Osteocyte (in vitro differentiated cells): ENCODE results near the gene PCDHGB1. TPM values are rescaled to one million over a fixed set of nuclear protein-coding genes. Genes with fewer than 3 reads are reported as not detected.

Experiments
- DNase-seq: peaks from one replicate; pipeline ENCODE4 v3.0.0; 2021; ENCODE audit warnings: mixed read lengths; ENCODE audit not compliant: unreplicated experiment; ENCODE audit errors: extremely low spot score
- H3K27ac Mint-ChIP-seq: one replicate; pipeline ENCODE4 v1.8.0; 2021; ENCODE audit warnings: mild to moderate bottlenecking, mixed read lengths; ENCODE audit not compliant: unreplicated experiment
- H3K27me3 Mint-ChIP-seq: one replicate; pipeline ENCODE4 v1.8.0; 2021; ENCODE audit warnings: mixed read lengths; ENCODE audit not compliant: unreplicated experiment
- H3K36me3 Mint-ChIP-seq: one replicate; pipeline ENCODE4 v1.8.0; 2021; ENCODE audit warnings: mixed read lengths; ENCODE audit not compliant: unreplicated experiment
- H3K4me1 Mint-ChIP-seq: one replicate; pipeline ENCODE4 v1.8.0; 2021; ENCODE audit warnings: mixed read lengths; ENCODE audit not compliant: unreplicated experiment
- H3K4me3 Mint-ChIP-seq: one replicate; pipeline ENCODE4 v1.8.0; 2021; ENCODE audit warnings: mild to moderate bottlenecking, moderate library complexity, mixed read lengths; ENCODE audit not compliant: unreplicated experiment
- H3K9me3 Mint-ChIP-seq: one replicate; pipeline ENCODE4 v1.8.0; 2021; ENCODE audit warnings: mixed read lengths; ENCODE audit not compliant: unreplicated experiment
- total RNA-seq: library from RNA; stranded (reverse); gene quantifications from 2 replicates; pipeline ENCODE4 v1.2.1, GENCODE V29; 2021
- TF ChIP-seq, protein P1 (sequence below): fragments of 200-600 bp; sonication (generic); IDR thresholded peaks from 2 replicates; pipeline ENCODE4 v1.5.0; 2021; ENCODE audit warnings: antibody characterized with exemption, mild to moderate bottlenecking, moderate library complexity

Gene PCDHGB1
- total RNA-seq, 1 donor from 2014 or later = 1.8 TPM

DNA sequence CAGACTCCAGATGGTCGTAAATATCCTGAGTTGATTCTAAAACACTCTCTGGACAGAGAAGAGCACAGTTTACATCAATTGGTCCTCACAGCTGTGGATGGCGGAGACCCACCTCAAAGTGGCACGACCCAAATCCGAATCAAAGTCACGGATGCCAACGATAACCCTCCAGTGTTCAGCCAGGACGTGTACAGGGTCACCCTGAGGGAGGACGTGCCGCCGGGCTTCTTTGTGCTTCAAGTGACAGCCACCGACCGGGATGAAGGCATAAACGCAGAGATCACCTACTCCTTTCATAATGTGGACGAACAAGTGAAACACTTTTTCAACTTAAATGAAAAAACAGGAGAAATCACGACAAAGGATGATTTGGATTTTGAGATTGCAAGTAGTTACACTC is 10.8 kb downstream of the PCDHGB1 start:
- no peaks in the 10 kb centered on the region for H3K27me3 Mint-ChIP-seq
- no peak overlapping the region for H3K4me3 Mint-ChIP-seq
- no peak overlapping the region for H3K27ac Mint-ChIP-seq
- TF ChIP-seq, protein P1, sequence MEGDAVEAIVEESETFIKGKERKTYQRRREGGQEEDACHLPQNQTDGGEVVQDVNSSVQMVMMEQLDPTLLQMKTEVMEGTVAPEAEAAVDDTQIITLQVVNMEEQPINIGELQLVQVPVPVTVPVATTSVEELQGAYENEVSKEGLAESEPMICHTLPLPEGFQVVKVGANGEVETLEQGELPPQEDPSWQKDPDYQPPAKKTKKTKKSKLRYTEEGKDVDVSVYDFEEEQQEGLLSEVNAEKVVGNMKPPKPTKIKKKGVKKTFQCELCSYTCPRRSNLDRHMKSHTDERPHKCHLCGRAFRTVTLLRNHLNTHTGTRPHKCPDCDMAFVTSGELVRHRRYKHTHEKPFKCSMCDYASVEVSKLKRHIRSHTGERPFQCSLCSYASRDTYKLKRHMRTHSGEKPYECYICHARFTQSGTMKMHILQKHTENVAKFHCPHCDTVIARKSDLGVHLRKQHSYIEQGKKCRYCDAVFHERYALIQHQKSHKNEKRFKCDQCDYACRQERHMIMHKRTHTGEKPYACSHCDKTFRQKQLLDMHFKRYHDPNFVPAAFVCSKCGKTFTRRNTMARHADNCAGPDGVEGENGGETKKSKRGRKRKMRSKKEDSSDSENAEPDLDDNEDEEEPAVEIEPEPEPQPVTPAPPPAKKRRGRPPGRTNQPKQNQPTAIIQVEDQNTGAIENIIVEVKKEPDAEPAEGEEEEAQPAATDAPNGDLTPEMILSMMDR = no peak
- H3K4me1 Mint-ChIP-seq = no peaks in the 10 kb centered on the region
- peaks cover 44% of the 10 kb centered on the region for H3K9me3 Mint-ChIP-seq
- no peaks in the 10 kb centered on the region for H3K36me3 Mint-ChIP-seq
- no peak for DNase-seq

DNA sequence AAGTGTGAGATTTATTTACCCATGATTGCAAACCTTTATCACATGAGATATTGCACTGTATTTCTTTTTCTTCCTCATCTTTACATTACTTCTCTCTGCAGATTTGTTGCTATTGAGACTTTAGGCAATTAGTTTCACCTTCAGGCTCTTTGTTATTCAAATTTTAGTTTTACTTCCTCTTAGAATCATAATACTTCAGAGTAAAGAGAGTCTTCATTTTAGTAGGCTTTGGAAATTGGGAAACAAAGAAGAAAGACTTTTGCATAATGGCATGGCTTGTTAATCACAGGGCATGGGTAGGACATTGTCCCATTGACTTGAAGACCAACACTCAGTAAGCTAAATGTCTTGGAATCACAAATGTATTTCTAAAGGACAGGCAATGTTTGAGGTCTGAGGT is 12.8 kb downstream of the PCDHGB1 start:
- DNase-seq = no peak
- H3K4me1 Mint-ChIP-seq = no peaks in the 10 kb centered on the region
- peaks cover 35% of the 10 kb centered on the region for H3K9me3 Mint-ChIP-seq
- H3K27ac Mint-ChIP-seq = no peak overlapping the region
- no peaks in the 10 kb centered on the region for H3K36me3 Mint-ChIP-seq
- TF ChIP-seq, protein P1 = no peak
- H3K27me3 Mint-ChIP-seq = no peaks in the 10 kb centered on the region
- no peak overlapping the region for H3K4me3 Mint-ChIP-seq

DNA sequence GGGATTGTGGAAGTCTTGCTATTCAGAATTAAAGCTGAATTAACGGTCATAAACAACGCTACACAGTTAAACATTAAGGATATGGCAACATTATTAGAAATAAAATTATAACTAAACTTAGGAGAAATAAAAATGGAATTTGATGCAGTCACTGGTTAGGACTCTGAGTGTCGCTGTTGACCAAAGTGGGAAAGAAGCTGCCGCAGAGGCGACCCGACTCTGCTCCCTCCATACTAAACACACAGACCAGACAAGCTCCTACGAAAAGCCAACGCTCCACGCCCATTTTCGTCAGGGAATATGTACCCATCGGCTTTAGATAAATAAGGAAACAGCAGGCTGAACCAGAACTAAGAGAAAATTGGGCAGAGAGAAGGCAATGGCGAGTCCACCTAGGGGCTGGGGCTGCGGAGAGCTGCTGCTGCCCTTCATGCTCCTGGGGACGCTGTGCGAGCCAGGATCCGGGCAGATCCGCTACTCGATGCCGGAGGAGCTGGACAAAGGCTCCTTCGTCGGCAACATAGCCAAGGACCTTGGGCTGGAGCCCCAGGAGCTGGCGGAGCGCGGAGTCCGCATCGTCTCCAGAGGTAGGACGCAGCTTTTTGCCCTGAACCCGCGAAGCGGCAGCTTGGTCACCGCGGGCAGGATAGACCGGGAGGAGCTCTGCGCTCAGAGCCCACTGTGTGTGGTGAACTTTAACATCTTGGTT is 14.2 kb downstream of the PCDHGB1 start, which contains the start of gene PCDHGA5:
TSS of gene PCDHGA5 (plus strand) at position 211 of the 709 bp plus-strand sequence. CDS start at position 380, 169 bp downstream.
- DNase-seq = no peak
- TF ChIP-seq, protein P1 = no peak
- no peaks in the 10 kb centered on the region for H3K27me3 Mint-ChIP-seq
- H3K27ac Mint-ChIP-seq = no peak within 1 kb of the TSS
- H3K4me1 Mint-ChIP-seq = no peaks in the 10 kb centered on the region
- no peaks in the 10 kb centered on the region for H3K36me3 Mint-ChIP-seq
- H3K9me3 Mint-ChIP-seq = peaks cover 26% of the 10 kb centered on the region
- H3K4me3 Mint-ChIP-seq = no peak within 1 kb of the TSS

DNA sequence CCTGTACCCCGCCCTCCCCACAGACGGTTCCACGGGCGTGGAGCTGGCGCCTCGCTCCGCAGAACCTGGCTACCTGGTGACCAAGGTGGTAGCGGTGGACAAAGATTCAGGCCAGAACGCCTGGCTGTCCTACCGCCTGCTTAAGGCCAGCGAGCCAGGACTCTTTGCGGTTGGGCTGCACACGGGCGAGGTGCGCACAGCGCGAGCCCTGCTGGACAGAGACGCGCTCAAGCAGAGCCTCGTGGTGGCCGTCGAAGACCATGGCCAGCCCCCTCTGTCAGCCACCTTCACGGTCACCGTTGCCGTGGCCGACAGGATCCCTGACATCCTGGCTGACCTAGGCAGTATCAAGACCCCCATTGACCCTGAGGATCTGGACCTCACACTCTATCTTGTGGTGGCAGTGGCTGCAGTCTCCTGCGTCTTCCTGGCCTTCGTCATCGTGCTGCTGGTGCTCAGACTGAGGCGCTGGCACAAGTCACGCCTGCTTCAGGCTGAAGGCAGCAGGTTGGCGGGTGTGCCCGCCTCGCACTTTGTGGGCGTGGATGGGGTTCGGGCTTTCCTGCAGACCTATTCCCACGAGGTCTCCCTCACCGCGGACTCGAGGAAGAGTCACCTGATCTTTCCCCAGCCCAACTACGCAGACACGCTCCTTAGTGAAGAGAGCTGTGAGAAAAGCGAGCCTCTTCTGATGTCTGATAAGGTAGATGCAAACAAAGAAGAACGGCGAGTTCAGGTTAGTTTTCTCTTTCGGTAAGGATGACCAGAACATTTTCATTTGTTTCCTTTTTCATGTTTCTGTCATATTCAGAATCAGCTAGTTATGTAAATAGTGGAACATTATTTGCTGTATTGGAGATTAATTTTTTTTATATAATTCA is 16.4 kb downstream of the PCDHGB1 start:
- TF ChIP-seq, protein P1 = no peak
- H3K9me3 Mint-ChIP-seq = peaks cover 17% of the 10 kb centered on the region
- H3K27ac Mint-ChIP-seq = no peak overlapping the region
- no peaks in the 10 kb centered on the region for H3K4me1 Mint-ChIP-seq
- no peak for DNase-seq
- H3K4me3 Mint-ChIP-seq = no peak overlapping the region
- H3K27me3 Mint-ChIP-seq = no peaks in the 10 kb centered on the region
- H3K36me3 Mint-ChIP-seq = no peaks in the 10 kb centered on the region
